Measurements from ENCODE around the gene CLPSL2. TPM values are rescaled to one million over a fixed set of nuclear protein-coding genes. Genes with fewer than 3 reads are reported as not detected.

The CLPSL2 gene
- total RNA-seq, 1 donor from 2014 or later = not detected

- H3K4me3 Mint-ChIP-seq (ENCODE audit: unreplicated experiment) = no peak overlapping the region
- no peak for TF ChIP-seq CTCF (IDR thresholded peaks at IDR 0.05; ENCODE audit: partially characterized antibody, unreplicated experiment)
- no peaks in the 10 kb centered on the region for H3K27me3 Mint-ChIP-seq (ENCODE audit: unreplicated experiment)
- H3K27ac Mint-ChIP-seq (ENCODE audit: unreplicated experiment) = no peak overlapping the region
- peaks cover 17% of the 10 kb centered on the region for H3K4me1 Mint-ChIP-seq (ENCODE audit: low read depth, unreplicated experiment)
- DNase-seq = no peak
- H3K36me3 Mint-ChIP-seq (ENCODE audit: unreplicated experiment) = no peaks in the 10 kb centered on the region
- peaks cover 1% of the 10 kb centered on the region for H3K9me3 Mint-ChIP-seq (ENCODE audit: unreplicated experiment)
Measured at GRCh38 chr6:35739645-35740524, 36.5 kb upstream of the CLPSL2 start.

- H3K27ac Mint-ChIP-seq (ENCODE audit: unreplicated experiment) = no peak overlapping the region
- no peaks in the 10 kb centered on the region for H3K9me3 Mint-ChIP-seq (ENCODE audit: unreplicated experiment)
- no peak for TF ChIP-seq CTCF (IDR thresholded peaks at IDR 0.05; ENCODE audit: partially characterized antibody, unreplicated experiment)
- no peak for DNase-seq
- peaks cover 10% of the 10 kb centered on the region for H3K36me3 Mint-ChIP-seq (ENCODE audit: unreplicated experiment)
- H3K4me3 Mint-ChIP-seq (ENCODE audit: unreplicated experiment) = no peak overlapping the region
- H3K27me3 Mint-ChIP-seq (ENCODE audit: unreplicated experiment) = no peaks in the 10 kb centered on the region
- peaks cover 7% of the 10 kb centered on the region for H3K4me1 Mint-ChIP-seq (ENCODE audit: low read depth, unreplicated experiment)
Measured at GRCh38 chr6:35742842-35743241, 33.6 kb upstream of the CLPSL2 start.

- Mint-ChIP-seq H3K4me1 (ENCODE audit: low read depth, unreplicated experiment) (no peaks in the 10 kb centered on the region), H3K9me3 (ENCODE audit: unreplicated experiment) (peaks cover 2% of the 10 kb centered on the region), H3K27me3 (ENCODE audit: unreplicated experiment) (peaks cover 3% of the 10 kb centered on the region), H3K4me3 (ENCODE audit: unreplicated experiment) (no peak overlapping the region), H3K27ac (ENCODE audit: unreplicated experiment) (no peak overlapping the region), H3K36me3 (ENCODE audit: unreplicated experiment) (peaks cover 13% of the 10 kb centered on the region)
- TF ChIP-seq CTCF (IDR thresholded peaks at IDR 0.05; ENCODE audit: partially characterized antibody, unreplicated experiment) = no peak
- DNase-seq = no peak
Measured at GRCh38 chr6:35745509-35745908, 30.9 kb upstream of the CLPSL2 start.

GRCh38 chr6:35746516-35746915 lies 29.9 kb upstream of the CLPSL2 start:
- Mint-ChIP-seq H3K36me3 (ENCODE audit: unreplicated experiment) (peaks cover 13% of the 10 kb centered on the region), H3K4me1 (ENCODE audit: low read depth, unreplicated experiment) (no peaks in the 10 kb centered on the region), H3K27ac (ENCODE audit: unreplicated experiment) (no peak overlapping the region), H3K4me3 (ENCODE audit: unreplicated experiment) (no peak overlapping the region), H3K9me3 (ENCODE audit: unreplicated experiment) (peaks cover 2% of the 10 kb centered on the region), H3K27me3 (ENCODE audit: unreplicated experiment) (peaks cover 4% of the 10 kb centered on the region)
- TF ChIP-seq CTCF (IDR thresholded peaks at IDR 0.05; ENCODE audit: partially characterized antibody, unreplicated experiment) = no peak
- no peak for DNase-seq

GRCh38 chr6:35747877-35748276 lies 28.5 kb upstream of the CLPSL2 start:
- Mint-ChIP-seq H3K27me3 (ENCODE audit: unreplicated experiment) (peaks cover 4% of the 10 kb centered on the region), H3K27ac (ENCODE audit: unreplicated experiment) (no peak overlapping the region), H3K4me3 (ENCODE audit: unreplicated experiment) (no peak overlapping the region), H3K4me1 (ENCODE audit: low read depth, unreplicated experiment) (no peaks in the 10 kb centered on the region), H3K36me3 (ENCODE audit: unreplicated experiment) (peaks cover 13% of the 10 kb centered on the region), H3K9me3 (ENCODE audit: unreplicated experiment) (peaks cover 2% of the 10 kb centered on the region)
- DNase-seq = no peak
- no peak for TF ChIP-seq CTCF (IDR thresholded peaks at IDR 0.05; ENCODE audit: partially characterized antibody, unreplicated experiment)

Measured in glutamatergic neuron (in vitro differentiated cells).